Endodermal cell (in vitro differentiated cells): ENCODE data around the gene RBM20. TPM values are rescaled to one million over a fixed set of nuclear protein-coding genes. Genes with fewer than 3 reads are reported as not detected.
A peak's percentile ranks its signal among the peaks of the same experiment; 100 is the strongest.

Source experiments
- DNase-seq: peaks from one replicate; pipeline ENCODE4 v3.0.0-alpha.2; 2017
- H3K27ac ChIP-seq: 2 replicates; pipeline ENCODE4 v1.5.1; 2013; ENCODE audit warnings: mild to moderate bottlenecking, low read depth, low read length, moderate library complexity
- H3K27me3 ChIP-seq: 2 replicates; pipeline ENCODE4 v1.6.1; 2013; ENCODE audit warnings: mild to moderate bottlenecking, low read length, moderate library complexity; ENCODE audit not compliant: insufficient read depth, control insufficient read depth, poor library complexity, severe bottlenecking
- H3K36me3 ChIP-seq: 2 replicates; pipeline ENCODE4 v1.7.0; 2013; ENCODE audit warnings: mild to moderate bottlenecking, low read length, moderate library complexity; ENCODE audit not compliant: control insufficient read depth, insufficient read depth
- H3K4me1 ChIP-seq: one replicate; pipeline ENCODE4 v1.7.0; 2013; ENCODE audit warnings: low read length; ENCODE audit not compliant: control insufficient read depth, insufficient read depth
- H3K4me3 ChIP-seq: 2 replicates; pipeline ENCODE4 v1.5.1; 2013; ENCODE audit warnings: mild to moderate bottlenecking, low read length, moderate library complexity
- H3K9ac ChIP-seq: 2 replicates; pipeline ENCODE4 v1.6.1; 2013; ENCODE audit warnings: mild to moderate bottlenecking, low read length, moderate library complexity; ENCODE audit not compliant: poor library complexity, severe bottlenecking; ENCODE audit errors: extremely low read depth
- H3K9me3 ChIP-seq: 2 replicates; pipeline ENCODE4 v1.6.1; 2013; ENCODE audit warnings: mild to moderate bottlenecking, low read length, moderate library complexity; ENCODE audit not compliant: control insufficient read depth
- H3K27ac Mint-ChIP-seq: 2 replicates; pipeline ENCODE4 v1.8.0; 2020; ENCODE audit warnings: mixed read lengths
- H3K27me3 Mint-ChIP-seq: 2 replicates; pipeline ENCODE4 v1.8.0; 2021; ENCODE audit warnings: mild to moderate bottlenecking, mixed read lengths; ENCODE audit not compliant: insufficient read depth
- H3K36me3 Mint-ChIP-seq: 2 replicates; pipeline ENCODE4 v1.8.0; 2020; ENCODE audit warnings: low read depth, mixed read lengths
- H3K4me1 Mint-ChIP-seq: 2 replicates; pipeline ENCODE4 v1.8.0; 2020; ENCODE audit warnings: mixed read lengths
- H3K4me3 Mint-ChIP-seq: 2 replicates; pipeline ENCODE4 v1.8.0; 2020; ENCODE audit warnings: mild to moderate bottlenecking, moderate library complexity, mixed read lengths
- H3K9me3 Mint-ChIP-seq: 2 replicates; pipeline ENCODE4 v1.8.0; 2020; ENCODE audit warnings: mild to moderate bottlenecking, mixed read lengths
- WGBS, 2 experiments: methylation state at CpG; one replicate each; pipeline versions ENCODE4 v1.1.5 to v1.1.7; 2013; ENCODE audit warnings: missing lambda C conversion rate in 2 of 2, mixed read lengths in 1 of 2; ENCODE audit not compliant: insufficient coverage in 1 of 2, insufficient read length in 1 of 2; 5-methylcytosine and 5-hydroxymethylcytosine counted together
- total RNA-seq, 2 donors: library from RNA; stranded (reverse); fragmentation: NEBNext Ultra II Directional in 1 of 2; extraction: Animal tissue kit (Norgen Biotek cat#: 25700) in 1 of 2; gene quantifications; 2 replicates in 1 of 2; 3 replicates in 1 of 2; pipeline ENCODE4 v1.2.1, GENCODE V29; 2021
- TF ChIP-seq, protein P1 (sequence below): fragments of 200-600 bp; sonication (generic); conservative IDR thresholded peaks from 2 replicates; pipeline ENCODE4 v1.5.0; 2021; ENCODE audit warnings: antibody characterized with exemption, mild to moderate bottlenecking

RBM20 gene
- total RNA-seq, 2 donors from 2014 or later = 6.2 to 7.0 TPM

DNA sequence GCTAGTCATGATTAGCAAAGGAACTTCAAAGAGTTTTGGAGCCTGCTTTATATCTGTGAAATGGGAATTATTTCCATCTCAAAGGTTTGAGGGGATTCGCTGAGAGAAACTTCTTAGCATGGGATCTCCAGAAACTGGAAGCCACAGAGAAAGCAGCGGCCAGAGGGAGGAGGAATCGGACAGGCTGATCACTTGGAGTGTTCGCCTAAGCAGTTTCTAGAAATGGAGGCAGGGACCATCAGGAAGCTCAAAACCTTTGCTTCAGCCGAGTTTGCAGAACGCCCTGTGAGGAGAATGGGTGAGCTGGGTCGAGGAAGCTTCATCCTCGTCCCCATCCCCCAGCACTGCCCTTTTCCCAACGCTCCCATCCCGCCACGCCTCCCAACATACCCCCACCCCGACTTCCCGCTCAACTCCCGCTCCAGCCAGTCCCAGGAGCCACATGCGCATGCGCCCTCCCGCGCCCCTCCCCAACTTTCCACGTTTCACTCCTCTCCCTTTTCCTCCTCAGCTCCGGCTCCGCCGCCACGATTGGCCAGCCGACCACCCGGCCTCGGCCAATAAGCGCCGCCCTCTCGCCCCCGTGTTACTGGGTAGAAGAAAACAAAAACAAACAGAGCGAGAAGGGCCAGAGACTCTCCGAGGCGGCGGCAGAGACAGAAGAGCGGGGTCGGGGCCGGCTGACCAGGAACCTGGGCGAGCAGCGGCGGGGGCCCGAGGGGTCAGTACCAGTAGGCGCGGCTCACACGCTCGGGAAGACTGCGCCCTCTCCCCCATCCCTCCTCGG lies 227.4 kb downstream of the RBM20 start, which contains the start of gene PDCD4:
Gene PDCD4, plus strand, starts transcription at position 631 of the 787 bp plus-strand sequence. CDS start 4,100 bp downstream, outside the sequence.
- Mint-ChIP-seq H3K4me1 (peaks cover 31% of the 10 kb centered on the region), H3K27me3 (no peaks in the 10 kb centered on the region), H3K27ac (peak within 1 kb of the TSS; percentile 94), H3K9me3 (no peaks in the 10 kb centered on the region), H3K36me3 (peaks cover 8% of the 10 kb centered on the region), H3K4me3 (peak within 1 kb of the TSS; percentile 77)
- H3K4me1 ChIP-seq = peaks cover 11% of the 10 kb centered on the region
- H3K27ac ChIP-seq = peak within 1 kb of the TSS; percentile 94
- peak; percentile 100 for DNase-seq
- H3K36me3 ChIP-seq = no peaks in the 10 kb centered on the region
- peak within 1 kb of the TSS; percentile 60 for H3K9ac ChIP-seq
- H3K9me3 ChIP-seq = no peaks in the 10 kb centered on the region
- 3 to 7% methylated on average over 17 to 47 of the region's 47 CpGs for WGBS, 2 experiments
- no peaks in the 10 kb centered on the region for H3K27me3 ChIP-seq
- H3K4me3 ChIP-seq = peak within 1 kb of the TSS; percentile 97
- TF ChIP-seq, protein P1, sequence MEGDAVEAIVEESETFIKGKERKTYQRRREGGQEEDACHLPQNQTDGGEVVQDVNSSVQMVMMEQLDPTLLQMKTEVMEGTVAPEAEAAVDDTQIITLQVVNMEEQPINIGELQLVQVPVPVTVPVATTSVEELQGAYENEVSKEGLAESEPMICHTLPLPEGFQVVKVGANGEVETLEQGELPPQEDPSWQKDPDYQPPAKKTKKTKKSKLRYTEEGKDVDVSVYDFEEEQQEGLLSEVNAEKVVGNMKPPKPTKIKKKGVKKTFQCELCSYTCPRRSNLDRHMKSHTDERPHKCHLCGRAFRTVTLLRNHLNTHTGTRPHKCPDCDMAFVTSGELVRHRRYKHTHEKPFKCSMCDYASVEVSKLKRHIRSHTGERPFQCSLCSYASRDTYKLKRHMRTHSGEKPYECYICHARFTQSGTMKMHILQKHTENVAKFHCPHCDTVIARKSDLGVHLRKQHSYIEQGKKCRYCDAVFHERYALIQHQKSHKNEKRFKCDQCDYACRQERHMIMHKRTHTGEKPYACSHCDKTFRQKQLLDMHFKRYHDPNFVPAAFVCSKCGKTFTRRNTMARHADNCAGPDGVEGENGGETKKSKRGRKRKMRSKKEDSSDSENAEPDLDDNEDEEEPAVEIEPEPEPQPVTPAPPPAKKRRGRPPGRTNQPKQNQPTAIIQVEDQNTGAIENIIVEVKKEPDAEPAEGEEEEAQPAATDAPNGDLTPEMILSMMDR = no peak

- Mint-ChIP-seq H3K27ac (peak overlapping the region; percentile 94), H3K4me3 (peak overlapping the region; percentile 77), H3K4me1 (peaks cover 25% of the 10 kb centered on the region), H3K27me3 (no peaks in the 10 kb centered on the region), H3K36me3 (peaks cover 8% of the 10 kb centered on the region), H3K9me3 (no peaks in the 10 kb centered on the region)
- peak overlapping the region; percentile 94 for H3K27ac ChIP-seq
- H3K36me3 ChIP-seq = peaks cover 5% of the 10 kb centered on the region
- WGBS, 2 experiments = 0% methylated on average over 23 to 70 of the region's 70 CpGs
- H3K27me3 ChIP-seq = no peaks in the 10 kb centered on the region
- H3K9ac ChIP-seq = peak overlapping the region; percentile 60
- TF ChIP-seq, protein P1 = peak; percentile 57
- peaks cover 6% of the 10 kb centered on the region for H3K4me1 ChIP-seq
- H3K9me3 ChIP-seq = no peaks in the 10 kb centered on the region
- H3K4me3 ChIP-seq = peak overlapping the region; percentile 97
- peak; percentile 92 for DNase-seq
Observed at GRCh38 chr10:110872145-110872983, 228.2 kb downstream of the RBM20 start.
